PC-3 (cell line): ENCODE data around the gene EPG5.

ENCODE experiments used
- CTCF ChIP-seq: fragments of 300-600 bp; sonication (generic); conservative IDR thresholded peaks from 2 replicates; pipeline ENCODE4 v1.5.1; 2017; ENCODE audit warnings: antibody characterized with exemption, low read depth, mild to moderate bottlenecking, low read length
- EZH2 ChIP-seq: fragments of 300-600 bp; sonication (generic); IDR thresholded peaks from one replicate; pipeline ENCODE4 v1.6.1; 2017; ENCODE audit warnings: antibody characterized with exemption, mild to moderate bottlenecking, low read length; ENCODE audit not compliant: unreplicated experiment

GRCh38 chr18:45900623-45901022 lies 66.5 kb downstream of the EPG5 start:
- no peak for TF ChIP-seq CTCF
- no peak for TF ChIP-seq EZH2
